Glutamatergic neuron (in vitro differentiated cells): Measurements from ENCODE around the gene RCC1. TPM values are rescaled to one million over a fixed set of nuclear protein-coding genes. Genes with fewer than 3 reads are reported as not detected.
"Not testable (repeated sequence)": the region's sequence is repeated elsewhere in the genome, so short reads cannot be mapped to it uniquely, and the experiment has no call there.

Experiments
- DNase-seq: peaks from one replicate; pipeline ENCODE4 v3.0.0; 2022
- H3K27ac Mint-ChIP-seq: one replicate; pipeline ENCODE4 v1.8.0; 2020; ENCODE audit warnings: mild to moderate bottlenecking, mixed read lengths, inconsistent platforms; ENCODE audit not compliant: unreplicated experiment
- H3K27me3 Mint-ChIP-seq: one replicate; pipeline ENCODE4 v1.8.0; 2020; ENCODE audit warnings: mild to moderate bottlenecking, moderate library complexity, mixed read lengths, inconsistent platforms; ENCODE audit not compliant: unreplicated experiment
- H3K36me3 Mint-ChIP-seq: one replicate; pipeline ENCODE4 v1.8.0; 2020; ENCODE audit warnings: mild to moderate bottlenecking, mixed read lengths, inconsistent platforms; ENCODE audit not compliant: unreplicated experiment
- H3K4me1 Mint-ChIP-seq: one replicate; pipeline ENCODE4 v1.8.0; 2020; ENCODE audit warnings: mild to moderate bottlenecking, low read depth, mixed read lengths, inconsistent platforms; ENCODE audit not compliant: unreplicated experiment
- H3K4me3 Mint-ChIP-seq: one replicate; pipeline ENCODE4 v1.8.0; 2020; ENCODE audit warnings: mild to moderate bottlenecking, mixed read lengths, inconsistent platforms; ENCODE audit not compliant: unreplicated experiment
- H3K9me3 Mint-ChIP-seq: one replicate; pipeline ENCODE4 v1.8.0; 2020; ENCODE audit warnings: mild to moderate bottlenecking, moderate library complexity, mixed read lengths, inconsistent platforms; ENCODE audit not compliant: unreplicated experiment
- total RNA-seq: library from RNA; stranded (reverse); fragmentation: NEBNext Ultra II Directional; extraction: Animal tissue kit (Norgen Biotek cat#: 25700); gene quantifications from one replicate; pipeline ENCODE4 v1.2.1, GENCODE V29; 2021; ENCODE audit not compliant: unreplicated experiment
- TF ChIP-seq, protein P1 (sequence below): fragments of 200-600 bp; sonication (generic); IDR thresholded peaks from one replicate; pipeline ENCODE4 v1.5.0; 2021; ENCODE audit not compliant: partially characterized antibody, unreplicated experiment

RCC1 gene
- total RNA-seq, 1 donor from 2014 or later, result 12.3 TPM

DNA sequence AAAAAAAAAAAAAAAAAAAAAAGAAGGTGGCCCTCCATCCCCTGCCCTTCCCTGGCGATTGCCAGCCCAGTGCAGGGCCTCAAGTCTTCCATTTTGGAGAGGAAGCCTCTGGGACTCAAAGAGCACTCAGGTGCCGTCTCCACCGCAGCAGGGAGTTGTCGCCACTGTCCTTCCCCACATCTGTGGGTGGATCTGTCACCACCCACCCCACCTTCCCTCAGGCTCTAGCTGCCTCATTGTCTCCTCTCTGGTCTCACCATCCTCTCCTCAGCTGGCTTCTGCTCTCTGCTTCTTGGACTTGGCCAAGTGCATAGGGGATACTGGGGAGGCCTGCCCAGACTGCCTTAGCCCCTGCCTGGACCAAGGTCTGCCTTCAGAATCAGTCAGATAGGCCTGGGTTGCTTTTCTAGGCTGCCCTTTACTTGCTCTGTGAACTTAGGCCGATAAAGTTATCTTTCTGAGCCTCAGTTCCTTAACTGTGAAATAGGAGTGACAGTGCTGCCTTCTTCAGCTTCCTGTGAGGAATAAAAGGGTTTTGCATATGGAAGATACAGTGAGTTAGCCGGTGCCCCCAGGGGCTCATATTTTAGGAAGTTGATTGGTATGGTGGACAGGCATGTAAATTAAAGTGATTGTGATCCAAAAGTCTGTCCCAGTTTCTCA is 15.8 kb downstream of the RCC1 start:
- TF ChIP-seq, protein P1, sequence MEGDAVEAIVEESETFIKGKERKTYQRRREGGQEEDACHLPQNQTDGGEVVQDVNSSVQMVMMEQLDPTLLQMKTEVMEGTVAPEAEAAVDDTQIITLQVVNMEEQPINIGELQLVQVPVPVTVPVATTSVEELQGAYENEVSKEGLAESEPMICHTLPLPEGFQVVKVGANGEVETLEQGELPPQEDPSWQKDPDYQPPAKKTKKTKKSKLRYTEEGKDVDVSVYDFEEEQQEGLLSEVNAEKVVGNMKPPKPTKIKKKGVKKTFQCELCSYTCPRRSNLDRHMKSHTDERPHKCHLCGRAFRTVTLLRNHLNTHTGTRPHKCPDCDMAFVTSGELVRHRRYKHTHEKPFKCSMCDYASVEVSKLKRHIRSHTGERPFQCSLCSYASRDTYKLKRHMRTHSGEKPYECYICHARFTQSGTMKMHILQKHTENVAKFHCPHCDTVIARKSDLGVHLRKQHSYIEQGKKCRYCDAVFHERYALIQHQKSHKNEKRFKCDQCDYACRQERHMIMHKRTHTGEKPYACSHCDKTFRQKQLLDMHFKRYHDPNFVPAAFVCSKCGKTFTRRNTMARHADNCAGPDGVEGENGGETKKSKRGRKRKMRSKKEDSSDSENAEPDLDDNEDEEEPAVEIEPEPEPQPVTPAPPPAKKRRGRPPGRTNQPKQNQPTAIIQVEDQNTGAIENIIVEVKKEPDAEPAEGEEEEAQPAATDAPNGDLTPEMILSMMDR, result no peak
- Mint-ChIP-seq H3K36me3 (no peaks in the 10 kb centered on the region), H3K27ac (peak overlapping the region; percentile 40), H3K4me3 (peak overlapping the region; percentile 7), H3K9me3 (peaks cover 6% of the 10 kb centered on the region), H3K27me3 (peaks cover 11% of the 10 kb centered on the region), H3K4me1 (peaks cover 6% of the 10 kb centered on the region)
- DNase-seq, result no peak

DNA sequence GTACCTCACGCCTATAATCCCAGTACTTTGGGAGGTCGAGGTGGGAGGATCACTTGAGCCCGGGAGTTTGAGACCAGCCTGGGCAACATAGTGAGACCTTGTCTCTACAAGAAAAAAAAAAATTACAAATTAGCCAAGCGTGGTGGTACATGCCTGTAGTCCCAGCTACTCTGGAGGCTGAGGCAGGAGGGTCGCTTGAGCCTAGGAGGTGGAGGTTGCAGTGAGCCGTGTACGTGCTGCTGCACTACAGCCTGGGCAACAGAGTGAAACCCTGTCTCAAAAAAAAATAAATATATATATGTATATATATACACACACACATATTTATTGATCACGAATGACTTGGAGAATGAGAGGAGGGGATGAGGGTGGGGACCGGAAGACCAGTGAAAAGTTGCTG is 16.7 kb downstream of the RCC1 start:
- H3K4me3 Mint-ChIP-seq, H3K36me3 Mint-ChIP-seq, H3K27me3 Mint-ChIP-seq, H3K27ac Mint-ChIP-seq, H3K9me3 Mint-ChIP-seq, DNase-seq, H3K4me1 Mint-ChIP-seq: not testable (repeated sequence)

DNA sequence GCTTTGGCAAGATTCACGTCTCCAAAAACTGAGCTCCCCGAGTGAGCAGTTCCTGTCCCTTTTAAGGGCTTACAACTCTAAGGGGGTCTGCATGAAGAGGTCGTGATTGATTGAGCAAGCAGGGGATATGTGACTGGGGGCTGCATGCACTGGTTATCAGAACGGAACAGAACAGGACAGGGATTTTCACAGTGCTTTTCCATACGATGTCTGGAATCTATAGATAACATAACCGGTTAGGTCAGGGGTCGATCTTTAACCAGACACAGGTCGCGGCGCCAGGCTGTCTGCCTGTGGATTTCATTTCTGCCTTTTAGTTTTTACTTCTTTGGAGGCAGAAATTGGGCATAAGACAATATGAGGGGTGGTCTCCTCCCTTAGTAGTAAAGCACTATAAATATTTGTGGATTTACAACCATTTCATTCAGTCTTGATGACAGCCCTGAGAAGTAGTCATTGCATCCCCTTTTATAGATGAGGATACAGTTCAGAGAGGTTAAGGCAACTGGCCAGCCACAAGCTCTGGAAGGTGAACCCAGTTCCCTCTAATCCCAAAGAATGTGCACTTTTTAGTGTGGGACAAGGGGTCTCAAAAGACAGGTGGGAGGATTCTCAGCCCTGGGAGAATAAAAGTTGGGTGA is 19.3 kb downstream of the RCC1 start:
- not testable (repeated sequence) for H3K4me1 Mint-ChIP-seq, DNase-seq, H3K27me3 Mint-ChIP-seq, H3K36me3 Mint-ChIP-seq, H3K4me3 Mint-ChIP-seq, H3K27ac Mint-ChIP-seq, H3K9me3 Mint-ChIP-seq

DNA sequence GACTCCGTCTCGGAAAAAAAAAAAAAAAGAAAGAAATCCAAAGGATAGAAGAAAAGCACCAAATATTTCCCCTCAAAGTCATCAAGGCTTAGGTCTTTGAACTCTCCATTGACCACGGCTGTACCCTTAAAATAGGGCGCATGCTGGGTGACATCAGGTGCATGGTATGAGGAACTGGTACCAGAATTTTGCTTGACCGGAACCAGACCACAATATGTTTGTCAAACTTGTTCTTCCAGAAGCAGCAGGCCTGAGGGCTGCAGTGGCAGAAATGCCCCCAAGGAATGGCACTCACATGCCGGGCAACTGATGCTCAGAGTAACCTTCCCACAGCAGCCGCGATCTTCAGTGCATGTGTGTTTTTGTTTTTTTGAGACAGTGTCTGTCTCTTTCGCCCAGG is 21.0 kb downstream of the RCC1 start:
- peaks cover 2% of the 10 kb centered on the region for H3K9me3 Mint-ChIP-seq
- H3K36me3 Mint-ChIP-seq, result no peaks in the 10 kb centered on the region
- TF ChIP-seq, protein P1, result no peak
- H3K27me3 Mint-ChIP-seq, result no peaks in the 10 kb centered on the region
- H3K4me3 Mint-ChIP-seq, result no peak overlapping the region
- peaks cover 2% of the 10 kb centered on the region for H3K4me1 Mint-ChIP-seq
- no peak overlapping the region for H3K27ac Mint-ChIP-seq
- DNase-seq, result no peak

DNA sequence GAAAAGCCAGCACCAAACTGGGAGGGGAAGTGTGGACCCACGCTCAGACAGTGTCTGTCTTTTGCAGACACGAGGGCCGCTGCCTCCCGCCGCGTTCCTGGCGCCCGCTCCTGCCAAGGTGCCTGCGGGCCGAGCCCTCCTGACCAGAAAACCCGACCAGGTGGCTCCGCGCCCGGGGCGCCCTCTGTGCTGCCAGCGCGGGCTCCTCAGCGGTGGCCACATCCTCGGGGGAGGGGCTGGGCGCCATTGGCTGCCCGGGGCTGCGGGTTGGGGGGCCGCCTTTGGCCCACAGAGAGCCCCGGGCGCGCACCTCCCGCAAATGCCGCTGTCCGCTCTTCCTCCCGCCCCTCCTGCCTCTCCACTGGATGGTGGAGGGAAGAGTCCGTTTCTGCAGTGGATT is 24.6 kb downstream of the RCC1 start:
- no peaks in the 10 kb centered on the region for H3K27me3 Mint-ChIP-seq
- H3K27ac Mint-ChIP-seq, result no peak overlapping the region
- no peaks in the 10 kb centered on the region for H3K36me3 Mint-ChIP-seq
- no peak overlapping the region for H3K4me3 Mint-ChIP-seq
- TF ChIP-seq, protein P1, result no peak
- no peak for DNase-seq
- H3K9me3 Mint-ChIP-seq, result no peaks in the 10 kb centered on the region
- no peaks in the 10 kb centered on the region for H3K4me1 Mint-ChIP-seq

DNA sequence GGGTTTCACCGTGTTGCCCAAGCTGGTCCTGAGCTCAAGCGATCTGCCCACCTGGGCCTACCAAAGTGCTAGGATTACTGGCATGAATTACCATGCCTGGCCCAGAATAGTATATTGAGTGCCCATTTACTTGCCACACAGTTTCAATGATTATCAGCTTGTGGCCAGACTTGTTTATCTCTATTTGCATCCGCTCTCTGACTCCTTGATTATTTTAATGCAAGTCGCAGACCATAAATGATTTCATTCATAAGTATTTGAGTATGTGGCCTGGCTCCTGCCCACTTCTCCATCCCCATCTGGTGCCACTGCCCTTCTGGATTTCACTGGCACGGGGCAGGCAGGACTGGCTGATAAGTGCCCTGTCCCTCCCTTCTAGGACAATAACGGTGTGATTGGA is 28.8 kb downstream of the RCC1 start:
- H3K27me3 Mint-ChIP-seq, result no peaks in the 10 kb centered on the region
- H3K36me3 Mint-ChIP-seq, result no peaks in the 10 kb centered on the region
- H3K27ac Mint-ChIP-seq, result no peak overlapping the region
- TF ChIP-seq, protein P1, result no peak
- H3K9me3 Mint-ChIP-seq, result no peaks in the 10 kb centered on the region
- no peak for DNase-seq
- H3K4me3 Mint-ChIP-seq, result no peak overlapping the region
- H3K4me1 Mint-ChIP-seq, result peaks cover 8% of the 10 kb centered on the region
